GM23248 (cell line): Measurements from ENCODE around the gene WWOX. TPM values are rescaled to one million over a fixed set of nuclear protein-coding genes. Genes with fewer than 3 reads are reported as not detected.

Source experiments
- DNase-seq: peaks from one replicate; pipeline ENCODE4 v3.0.0-alpha.2; 2015
- H2AFZ ChIP-seq: fragments of 200-600 bp; sonication (generic); 2 replicates; pipeline ENCODE4 v1.6.1; 2016; ENCODE audit warnings: antibody characterized with exemption
- H3F3A ChIP-seq: fragments of 200-600 bp; sonication (generic); 2 replicates; pipeline ENCODE4 v1.6.1; 2016; ENCODE audit warnings: mild to moderate bottlenecking, antibody characterized with exemption, mixed run types; ENCODE audit not compliant: insufficient read depth
- H3K27ac ChIP-seq: fragments of 200-600 bp; sonication (generic); 2 replicates; pipeline ENCODE4 v1.5.1; 2016; ENCODE audit warnings: mild to moderate bottlenecking
- H3K27me3 ChIP-seq: fragments of 200-600 bp; sonication (generic); replicated peaks from 2 replicates; pipeline ENCODE4 v1.6.1; 2016; ENCODE audit warnings: mild to moderate bottlenecking; ENCODE audit not compliant: insufficient read depth
- H3K36me3 ChIP-seq: fragments of 200-600 bp; sonication (generic); 2 replicates; pipeline ENCODE4 v1.6.1; 2016; ENCODE audit warnings: low read depth, mild to moderate bottlenecking
- H3K4me1 ChIP-seq: fragments of 200-600 bp; sonication (generic); 2 replicates; pipeline ENCODE4 v1.6.1; 2016; ENCODE audit warnings: mild to moderate bottlenecking; ENCODE audit not compliant: insufficient read depth
- H3K4me2 ChIP-seq: fragments of 200-600 bp; sonication (generic); one replicate; pipeline ENCODE4 v1.6.1; 2016; ENCODE audit warnings: mild to moderate bottlenecking; ENCODE audit not compliant: unreplicated experiment
- H3K4me3 ChIP-seq: fragments of 200-600 bp; sonication (generic); 2 replicates; pipeline ENCODE4 v1.5.1; 2016; ENCODE audit warnings: mild to moderate bottlenecking
- H3K79me2 ChIP-seq: fragments of 200-600 bp; sonication (generic); 2 replicates; pipeline ENCODE4 v1.6.1; 2016; ENCODE audit warnings: mild to moderate bottlenecking; ENCODE audit not compliant: insufficient read depth
- H3K9ac ChIP-seq: fragments of 200-600 bp; sonication (generic); 2 replicates; pipeline ENCODE4 v1.6.1; 2016; ENCODE audit warnings: mild to moderate bottlenecking
- H3K9me2 ChIP-seq: fragments of 200-600 bp; sonication (generic); 2 replicates; pipeline ENCODE4 v1.6.1; 2016; ENCODE audit warnings: mixed run types, mild to moderate bottlenecking, moderate library complexity; ENCODE audit not compliant: insufficient read depth
- H3K9me3 ChIP-seq: fragments of 200-600 bp; sonication (generic); one replicate; pipeline ENCODE4 v1.6.1; 2017; ENCODE audit warnings: low read depth
- H4K20me1 ChIP-seq: fragments of 200-600 bp; sonication (generic); 2 replicates; pipeline ENCODE4 v1.6.0; 2016; ENCODE audit not compliant: insufficient read depth
- EZH2 ChIP-seq: fragments of 200-600 bp; sonication (generic); IDR thresholded peaks from 2 replicates; pipeline ENCODE4 v1.6.1; 2018; ENCODE audit warnings: antibody characterized with exemption, mild to moderate bottlenecking; ENCODE audit not compliant: insufficient read depth, poor library complexity, severe bottlenecking
- EZH2phosphoT487 ChIP-seq: fragments of 200-600 bp; sonication (generic); IDR thresholded peaks from 2 replicates; pipeline ENCODE4 v1.6.1; 2018; ENCODE audit warnings: antibody characterized with exemption, moderate library complexity, mild to moderate bottlenecking, low read depth; ENCODE audit not compliant: insufficient read depth
- WGBS, 2 experiments: methylation state at CpG; one replicate each; pipeline ENCODE4 v1.1.6; 2015 to 2017; ENCODE audit warnings: low lambda C conversion rate in 2 of 2, low coverage in 1 of 2; ENCODE audit errors: missing lambda C conversion rate in 2 of 2; 5-methylcytosine and 5-hydroxymethylcytosine counted together
- in situ Hi-C: fragments of 300-500 bp; cut with MboI; formaldehyde crosslinking; loops from 2 replicates; pipeline ENCODE4 v1.15.0; 2020
- polyA plus RNA-seq: library from polyadenylated mRNA; unstranded; fragments of >200 nt; fragmentation: Nextera tagmentation; extraction: Ambion mirVana; gene quantifications from 2 replicates; pipeline ENCODE4 v1.2.1, GENCODE V29; 2016
- total RNA-seq: library from RNA; depleted of rRNA; stranded (reverse); fragments of >200 nt; shearing (Covaris generic); gene quantifications from 2 replicates; pipeline ENCODE4 v1.2.3, GENCODE V29; 2014

The WWOX gene
- total and polyA plus RNA-seq, 2 experiments from 2014 or later: 4.5 to 6.6 TPM

- Histone ChIP-seq H3F3A (no peaks in the 10 kb centered on the region), H4K20me1 (no peaks in the 10 kb centered on the region), H3K9me2 (no peaks in the 10 kb centered on the region), H3K9me3 (no peaks in the 10 kb centered on the region), H3K27ac (no peak overlapping the region), H2AFZ (no peak overlapping the region), H3K9ac (no peak overlapping the region), H3K4me2 (no peak overlapping the region), H3K4me1 (no peaks in the 10 kb centered on the region), H3K27me3 (no peaks in the 10 kb centered on the region), H3K36me3 (no peaks in the 10 kb centered on the region), H3K4me3 (no peak overlapping the region), H3K79me2 (no peaks in the 10 kb centered on the region)
- in situ Hi-C loops: no loop called here
- 56 to 71% methylated on average over 4 of the region's 4 CpGs for WGBS, 2 experiments
- no peak for TF ChIP-seq EZH2phosphoT487
- no peak for TF ChIP-seq EZH2
- DNase-seq: no peak
Measured at GRCh38 chr16:78749745-78750268, 650.4 kb downstream of the WWOX start.

DNA sequence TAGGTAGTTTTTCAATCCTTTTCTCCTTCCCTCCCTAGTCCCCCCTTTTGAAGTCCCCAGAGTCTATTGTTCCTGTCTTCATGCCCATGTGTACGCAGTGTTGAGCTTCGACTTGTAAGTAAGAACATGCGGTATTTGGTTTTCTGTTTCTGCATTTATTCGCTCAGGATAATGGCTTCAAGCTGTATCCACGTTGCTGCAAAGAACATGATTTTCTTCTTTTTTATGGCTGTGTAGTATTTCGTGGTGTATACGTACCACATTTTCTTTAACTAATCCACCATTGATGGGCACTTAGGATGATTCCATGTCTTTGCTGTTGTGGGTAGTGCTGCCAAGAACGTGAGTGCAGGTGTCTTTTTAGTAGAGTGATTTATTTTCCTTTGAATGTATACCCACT lies 651.2 kb downstream of the WWOX start:
- WGBS, 2 experiments: 57 to 61% methylated on average over 8 of the region's 8 CpGs
- no peaks in the 10 kb centered on the region for H3K27me3 ChIP-seq
- no peak overlapping the region for H2AFZ ChIP-seq
- no peaks in the 10 kb centered on the region for H4K20me1 ChIP-seq
- H3K4me2 ChIP-seq: no peak overlapping the region
- H3K9ac ChIP-seq: no peak overlapping the region
- H3K9me2 ChIP-seq: no peaks in the 10 kb centered on the region
- H3K4me3 ChIP-seq: no peak overlapping the region
- no peak for TF ChIP-seq EZH2
- TF ChIP-seq EZH2phosphoT487: no peak
- H3K36me3 ChIP-seq: no peaks in the 10 kb centered on the region
- no peak for DNase-seq
- no peaks in the 10 kb centered on the region for H3K79me2 ChIP-seq
- H3K27ac ChIP-seq: no peak overlapping the region
- no peaks in the 10 kb centered on the region for H3F3A ChIP-seq
- no peaks in the 10 kb centered on the region for H3K9me3 ChIP-seq
- no peaks in the 10 kb centered on the region for H3K4me1 ChIP-seq
- in situ Hi-C loops: no loop called here

DNA sequence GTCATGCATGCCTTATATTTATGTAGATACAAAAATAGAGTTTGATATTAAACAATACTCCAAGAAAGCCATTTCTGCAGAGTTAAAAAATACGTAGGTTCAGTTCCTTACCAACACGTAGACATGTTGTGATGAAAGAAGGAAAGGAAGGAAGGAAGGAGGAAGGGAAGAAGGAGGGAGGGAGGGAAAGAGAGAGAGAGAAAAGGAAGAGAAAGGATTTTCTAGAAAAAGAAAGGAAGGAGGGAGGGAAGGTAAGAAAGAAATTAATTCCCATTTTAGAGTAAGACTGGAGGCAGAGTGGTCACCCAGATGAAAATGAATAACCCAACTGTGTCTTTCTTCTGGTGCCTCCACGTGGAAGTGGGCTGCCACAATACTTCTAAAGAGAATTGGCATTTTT lies 652.1 kb downstream of the WWOX start:
- Histone ChIP-seq H3K9me3 (no peaks in the 10 kb centered on the region), H3F3A (no peaks in the 10 kb centered on the region), H2AFZ (no peak overlapping the region), H3K36me3 (no peaks in the 10 kb centered on the region), H3K4me1 (no peaks in the 10 kb centered on the region), H3K4me3 (no peak overlapping the region), H3K4me2 (no peak overlapping the region), H3K9me2 (no peaks in the 10 kb centered on the region), H3K79me2 (no peaks in the 10 kb centered on the region), H4K20me1 (no peaks in the 10 kb centered on the region), H3K9ac (no peak overlapping the region), H3K27me3 (no peaks in the 10 kb centered on the region), H3K27ac (no peak overlapping the region)
- no peak for DNase-seq
- no peak for TF ChIP-seq EZH2
- no peak for TF ChIP-seq EZH2phosphoT487
- WGBS, 2 experiments: 36 to 53% methylated on average over 3 of the region's 3 CpGs
- in situ Hi-C loops: no loop called here

GRCh38 chr16:78754713-78755112 lies 655.3 kb downstream of the WWOX start:
- Histone ChIP-seq H4K20me1 (no peaks in the 10 kb centered on the region), H3K4me3 (no peak overlapping the region), H3K79me2 (no peaks in the 10 kb centered on the region), H3K9me2 (no peaks in the 10 kb centered on the region), H2AFZ (no peak overlapping the region), H3K27ac (no peak overlapping the region), H3F3A (no peaks in the 10 kb centered on the region), H3K4me2 (no peak overlapping the region), H3K36me3 (no peaks in the 10 kb centered on the region), H3K27me3 (no peaks in the 10 kb centered on the region), H3K4me1 (no peaks in the 10 kb centered on the region), H3K9ac (no peak overlapping the region), H3K9me3 (no peaks in the 10 kb centered on the region)
- in situ Hi-C loops: no loop called here
- no peak for DNase-seq
- TF ChIP-seq EZH2: no peak
- no peak for TF ChIP-seq EZH2phosphoT487
- WGBS, 2 experiments: 74 to 89% methylated on average over 3 to 5 of the region's 5 CpGs
